PC-9 (cell line): Measurements from ENCODE around the gene CNKSR1. TPM values are rescaled to one million over a fixed set of nuclear protein-coding genes. Genes with fewer than 3 reads are reported as not detected.

Experiments used
- BruUV-seq: library from RNA; stranded (reverse); fragments of 400-500 nt; replicated peaks from 2 replicates; lab custom pipeline; 2021; lab: Mats Ljungman, UMichigan
- CTCF ChIA-PET: fragments of 300-600 bp; sonication (Branson Sonifier 250); formaldehyde crosslinking; loops from one replicate; lab custom pipeline; 2022; ENCODE audit warnings: antibody characterized with exemption; lab: Charles Lee
- POLR2A ChIA-PET: fragments of 300-600 bp; sonication (Branson Sonifier 250); formaldehyde crosslinking; loops from one replicate; lab custom pipeline; 2022; ENCODE audit warnings: antibody characterized with exemption; ENCODE audit not compliant: unreplicated experiment; lab: Charles Lee
- DNase-seq, 2 experiments: peaks; one replicate each; pipeline versions ENCODE4 v3.0.0 to v3.0.0-alpha.2; 2015 to 2022; ENCODE audit warnings: mixed read lengths in 1 of 2
- H2AFZ ChIP-seq: fragments of 200-600 bp; sonication (generic); 2 replicates; pipeline ENCODE4 v1.8.1; 2017; ENCODE audit warnings: antibody characterized with exemption
- H3F3A ChIP-seq: fragments of 200-600 bp; sonication (generic); 2 replicates; pipeline ENCODE4 v1.8.1; 2017; ENCODE audit warnings: antibody characterized with exemption, mild to moderate bottlenecking, low read depth; ENCODE audit not compliant: insufficient read depth
- H3K27ac ChIP-seq: fragments of 200-600 bp; sonication (generic); 2 replicates; pipeline ENCODE4 v1.6.1; 2016; ENCODE audit warnings: mixed run types
- H3K27me3 ChIP-seq: fragments of 200-600 bp; sonication (generic); 2 replicates; pipeline ENCODE4 v1.6.1; 2016; ENCODE audit warnings: low read depth, mixed run types; ENCODE audit not compliant: insufficient read depth
- H3K36me3 ChIP-seq: fragments of 200-600 bp; sonication (generic); 2 replicates; pipeline ENCODE4 v1.6.1; 2016; ENCODE audit warnings: low read depth, mixed run types
- H3K4me1 ChIP-seq: fragments of 200-600 bp; sonication (generic); replicated peaks from 2 replicates; pipeline ENCODE4 v1.6.1; 2016; ENCODE audit warnings: mixed run types; ENCODE audit not compliant: insufficient read depth
- H3K4me2 ChIP-seq: fragments of 200-600 bp; sonication (generic); 2 replicates; pipeline ENCODE4 v1.6.1; 2017; ENCODE audit warnings: mixed run types
- H3K4me3 ChIP-seq: fragments of 200-600 bp; sonication (generic); 2 replicates; pipeline ENCODE4 v1.6.1; 2016; ENCODE audit warnings: mixed run types
- H3K79me2 ChIP-seq: fragments of 200-600 bp; sonication (generic); 2 replicates; pipeline ENCODE4 v1.6.1; 2017; ENCODE audit warnings: low read depth, mixed run types
- H3K9me2 ChIP-seq: fragments of 200-600 bp; sonication (generic); 2 replicates; pipeline ENCODE4 v1.8.1; 2017; ENCODE audit warnings: mild to moderate bottlenecking; ENCODE audit not compliant: insufficient read depth
- H3K9me3 ChIP-seq: fragments of 200-600 bp; sonication (generic); 2 replicates; pipeline ENCODE4 v1.8.1; 2016; ENCODE audit warnings: low read depth; ENCODE audit not compliant: insufficient read depth
- H4K20me1 ChIP-seq: fragments of 200-600 bp; sonication (generic); 2 replicates; pipeline ENCODE4 v1.8.1; 2017; ENCODE audit not compliant: insufficient read depth
- EZH2 ChIP-seq: fragments of 200-600 bp; sonication (generic); IDR thresholded peaks from 2 replicates; pipeline ENCODE4 v1.8.0; 2017; ENCODE audit warnings: antibody characterized with exemption, low read depth
- intact Hi-C: fragments of 100-400 bp; cut with micrococcal nuclease; formaldehyde crosslinking; loops from one replicate; pipeline ENCODE4 v1.10.0; 2022; ENCODE audit not compliant: unreplicated experiment
- total RNA-seq: library from RNA; stranded (reverse); gene quantifications from 2 replicates; pipeline ENCODE4 v1.2.3, GENCODE V29; 2021

Gene CNKSR1
- total RNA-seq, 1 experiment from 2014 or later, result 33.4 TPM

GRCh38 chr1:26237230-26237966 lies 60.1 kb downstream of the CNKSR1 start:
- no peak for TF ChIP-seq EZH2
- Histone ChIP-seq H3K9me3 (no peaks in the 10 kb centered on the region), H3K4me2 (peak overlapping the region; percentile 85), H3K4me3 (peak overlapping the region; percentile 10; the same call in 1 of the 2 replicates), H3K4me1 (peaks cover 31% of the 10 kb centered on the region), H2AFZ (no peak overlapping the region), H3K27me3 (no peaks in the 10 kb centered on the region), H3F3A (no peaks in the 10 kb centered on the region), H3K79me2 (peaks cover 69% of the 10 kb centered on the region), H3K36me3 (peaks cover 20% of the 10 kb centered on the region), H4K20me1 (no peaks in the 10 kb centered on the region; the same call in 1 of the 2 replicates), H3K27ac (peak overlapping the region; percentile 58), H3K9me2 (no peaks in the 10 kb centered on the region)
- intact Hi-C loops, result loop anchor here (5.0 kb wide), 2 partner anchors 40 to 125 kb away; no protein-coding TSS in a partner anchor
- peak in 1 of 2 experiments; percentile 46 for DNase-seq
- BruUV-seq, result no TSS peak
- POLR2A ChIA-PET, result interaction anchor here (0.6 kb wide), 2 partner anchors 140 to 235 kb away, joined by 3 to 7 read pairs; partner anchors contain the start of gene HMGN2
- CTCF ChIA-PET, result interaction anchor here (0.6 to 0.9 kb wide), 3 partner anchors 84 to 484 kb away, joined by 3 read pairs; no protein-coding TSS in a partner anchor

Other genes starting within 250 kb of the CNKSR1 start
- gene PAFAH2, start 179.4 kb upstream of the CNKSR1 start, total RNA-seq, result 13.0 and 13.9 TPM in 2 replicates
- gene EXTL1, start 155.7 kb upstream of the CNKSR1 start, total RNA-seq, result 0.13 and 0.63 TPM in 2 replicates
- gene SLC30A2, start 131.4 kb upstream of the CNKSR1 start, total RNA-seq, result not detected in 2 replicates
- gene TRIM63, start 109.9 kb upstream of the CNKSR1 start, total RNA-seq, result not detected in 2 replicates
- 7.6 and 8.4 TPM in 2 replicates for gene PDIK1L, start 65.7 kb upstream of the CNKSR1 start, total RNA-seq
- gene FAM110D, start 18.4 kb upstream of the CNKSR1 start, total RNA-seq, result 0.23 TPM in 1 of 2 replicates, not detected in the other
- gene C1orf232, start 8.5 kb upstream of the CNKSR1 start, total RNA-seq, result not detected in 2 replicates
- 37.0 and 55.9 TPM in 2 replicates for gene ZNF593, start 7.6 kb upstream of the CNKSR1 start, total RNA-seq
- gene ZNF593OS, start 5.7 kb upstream of the CNKSR1 start, total RNA-seq, result not detected in 2 replicates
- 0.24 TPM in 1 of 2 replicates, not detected in the other for gene CATSPER4, start 13.1 kb downstream of the CNKSR1 start, total RNA-seq
- gene CEP85, start 56.7 kb downstream of the CNKSR1 start, total RNA-seq, result 34.0 and 42.5 TPM in 2 replicates
- gene SH3BGRL3, start 102.6 kb downstream of the CNKSR1 start, total RNA-seq, result 168 and 206 TPM in 2 replicates
- 57.2 and 59.9 TPM in 2 replicates for gene UBXN11, start 129.1 kb downstream of the CNKSR1 start, total RNA-seq
- gene CD52, start 140.5 kb downstream of the CNKSR1 start, total RNA-seq, result 1.2 TPM in 1 of 2 replicates, not detected in the other
- 21.7 and 24.6 TPM in 2 replicates for gene CRYBG2, start 176.6 kb downstream of the CNKSR1 start, total RNA-seq
- not detected in 2 replicates for gene ZNF683, start 195.3 kb downstream of the CNKSR1 start, total RNA-seq
- gene LIN28A, start 233.3 kb downstream of the CNKSR1 start, total RNA-seq, result not detected in 2 replicates